K562 (cell line): Measurements from ENCODE around the gene C19orf67. TPM values are rescaled to one million over a fixed set of nuclear protein-coding genes. Genes with fewer than 3 reads are reported as not detected.

Source experiments
- ATAC-seq: fragments of 200-7000 bp; cut with Tn5 transposase; 3 replicates; pipeline ENCODE4 v1.9.1; 2020; ENCODE audit warnings: moderate library complexity
- BruUV-seq: library from RNA; stranded (reverse); fragments of 400-500 nt; replicated peaks from 2 replicates; lab custom pipeline; 2021; lab: Mats Ljungman, UMichigan
- CTCF ChIA-PET: fragments of 300-600 bp; formaldehyde crosslinking; extraction: SDS; loops from one replicate; lab custom pipeline; 2021; ENCODE audit warnings: low intra/inter-chr PET ratio; lab: Yijun Ruan, JAX
- POLR2A ChIA-PET: fragments of 300-600, 350-650 bp; sonication (Branson Sonifier 250); formaldehyde crosslinking; extraction: SDS; loops from one replicate; lab custom pipeline; 2021; ENCODE audit warnings: antibody characterized with exemption, inconsistent platforms; lab: Yijun Ruan, JAX
- DNase-seq, 4 experiments: peaks; one replicate each; pipeline versions ENCODE4 v3.0.0 to v3.0.0-alpha.2; 2011 to 2018; ENCODE audit warnings: low spot score in 3 of 4, mixed read lengths in 3 of 4; ENCODE audit errors: extremely low read depth in 1 of 4
- FAIRE-seq: peaks from 2 replicates; lab custom pipeline; 2011; peaks lifted over from hg19 to GRCh38; lab: Jason Lieb, UNC
- H2AFZ ChIP-seq: 2 replicates; pipeline ENCODE4 v1.6.0; 2011; ENCODE audit warnings: low read depth, low read length, control low read depth, inconsistent platforms
- H3K27ac ChIP-seq: fragments of 200-600 bp; 3 replicates; pipeline ENCODE4 v1.8.0; 2011; ENCODE audit warnings: low read depth, mild to moderate bottlenecking, control low read depth, inconsistent platforms, low read length, moderate library complexity, mixed read lengths; ENCODE audit errors: extremely low read depth
- H3K27me3 ChIP-seq, 2 experiments: fragments of 300-600 bp in 1 of 2; 2 replicates in 1 of 2; 3 replicates in 1 of 2; pipeline versions ENCODE4 v1.6.0 to v1.8.0; 2011; ENCODE audit warnings: inconsistent platforms in 2 of 2, low read length in 2 of 2, mild to moderate bottlenecking in 1 of 2, mixed read lengths in 1 of 2, moderate library complexity in 1 of 2; ENCODE audit not compliant: control insufficient read depth in 2 of 2, insufficient read depth in 2 of 2
- H3K36me3 ChIP-seq: fragments of 300-600 bp; 3 replicates; pipeline ENCODE4 v1.8.0; 2011; ENCODE audit warnings: mild to moderate bottlenecking, low read length, inconsistent platforms; ENCODE audit not compliant: control insufficient read depth, insufficient read depth
- H3K4me1 ChIP-seq, 2 experiments: fragments of 200-600 bp in 1 of 2; replicated peaks in 1 of 2; 2 replicates in 1 of 2; 3 replicates in 1 of 2; pipeline versions ENCODE4 v1.5.1 to v1.8.0; 2011; ENCODE audit warnings: inconsistent platforms in 2 of 2, low read length in 2 of 2, mild to moderate bottlenecking in 1 of 2, mixed read lengths in 1 of 2, moderate library complexity in 1 of 2; ENCODE audit not compliant: control insufficient read depth in 2 of 2, insufficient read depth in 2 of 2
- H3K4me2 ChIP-seq: 2 replicates; pipeline ENCODE4 v1.6.1; 2011; ENCODE audit warnings: low read length, control low read depth, inconsistent platforms, mixed read lengths; ENCODE audit not compliant: insufficient read depth
- H3K4me3 ChIP-seq: fragments of 200-600 bp; sonication (generic), shearing (Covaris generic); 2 replicates; pipeline ENCODE4 v1.5.1; 2016; ENCODE audit warnings: control low read depth, inconsistent platforms
- H3K79me2 ChIP-seq: fragments of 200-600 bp; 3 replicates; pipeline ENCODE4 v1.8.0; 2011; ENCODE audit warnings: low read length, inconsistent platforms; ENCODE audit not compliant: control insufficient read depth, insufficient read depth
- H3K9ac ChIP-seq, 2 experiments: 2 replicates each; pipeline versions ENCODE4 v1.6.0 to v1.6.1; 2011; ENCODE audit warnings: low read depth in 2 of 2, low read length in 2 of 2, control low read depth in 1 of 2, inconsistent platforms in 1 of 2, mild to moderate bottlenecking in 1 of 2, mixed read lengths in 1 of 2; ENCODE audit not compliant: insufficient read depth in 1 of 2
- H3K9me1 ChIP-seq: one replicate; pipeline ENCODE4 v1.6.0; 2011; ENCODE audit warnings: inconsistent platforms, mild to moderate bottlenecking, low read length, moderate library complexity; ENCODE audit not compliant: control insufficient read depth, insufficient read depth
- H3K9me3 ChIP-seq: replicated peaks from 2 replicates; pipeline ENCODE4 v1.5.1; 2011; ENCODE audit warnings: low read depth, low read length, inconsistent platforms; ENCODE audit not compliant: control insufficient read depth, insufficient read depth
- H4K20me1 ChIP-seq: replicated peaks from 2 replicates; pipeline ENCODE4 v1.6.1; 2011; ENCODE audit warnings: low read length, inconsistent platforms, mixed read lengths; ENCODE audit not compliant: control insufficient read depth, insufficient read depth
- BCOR ChIP-seq: fragments of 450-650 bp; IDR thresholded peaks from 2 replicates; pipeline ENCODE4 v1.6.1; 2016
- BRD9 ChIP-seq: fragments of 450-650 bp; IDR thresholded peaks from 2 replicates; pipeline ENCODE4 v1.6.1; 2018; ENCODE audit warnings: low read depth; ENCODE audit not compliant: partially characterized antibody
- CAMTA2 ChIP-seq: fragments of 250-450 bp; sonication (Bioruptor Pico); conservative IDR thresholded peaks from 2 replicates; pipeline ENCODE4 v1.5.1; 2022
- CBX1 ChIP-seq: sonication (generic); IDR thresholded peaks from 2 replicates; pipeline ENCODE4 v1.6.1; 2016; ENCODE audit warnings: antibody characterized with exemption, low read depth, mild to moderate bottlenecking
- CHD4 ChIP-seq: fragments of 200-600 bp; sonication (generic); IDR thresholded peaks from 3 replicates; pipeline ENCODE4 v1.6.1; 2012; ENCODE audit warnings: low read depth, mild to moderate bottlenecking, mixed read lengths, low read length, inconsistent platforms; ENCODE audit not compliant: insufficient read depth, insufficient replicate concordance, poor library complexity, severe bottlenecking
- ESRRB ChIP-seq: fragments of 250-450 bp; sonication (Bioruptor Pico); IDR thresholded peaks from 2 replicates; pipeline ENCODE4 v1.5.0; 2020; ENCODE audit warnings: mild to moderate bottlenecking, moderate library complexity, borderline replicate concordance
- HDAC1 ChIP-seq, 2 experiments: fragments of 450-650 bp; IDR thresholded peaks; 2 replicates each; pipeline ENCODE4 v1.6.1; 2016 to 2017; ENCODE audit warnings: inconsistent platforms in 1 of 2, mild to moderate bottlenecking in 1 of 2, moderate library complexity in 1 of 2
- HDAC2 ChIP-seq: fragments of 450-650 bp; IDR thresholded peaks from 2 replicates; pipeline ENCODE4 v1.6.1; 2016; ENCODE audit warnings: mild to moderate bottlenecking
- NEUROD1 ChIP-seq: fragments of 150-350 bp; IDR thresholded peaks from 2 replicates; pipeline ENCODE4 v1.6.1; 2014; ENCODE audit warnings: borderline replicate concordance, low read length, low read depth; ENCODE audit not compliant: partially characterized antibody
- NFE2 ChIP-seq: IDR thresholded peaks from 2 replicates; pipeline ENCODE4 v1.6.1; 2014; ENCODE audit warnings: antibody characterized with exemption, low read depth
- POLR2A ChIP-seq: fragments of 450-650 bp; conservative IDR thresholded peaks from 2 replicates; pipeline ENCODE4 v1.6.1; 2016
- PTTG1 ChIP-seq: fragments of 450-650 bp; IDR thresholded peaks from 2 replicates; pipeline ENCODE4 v1.6.1; 2016; ENCODE audit warnings: low read depth, mild to moderate bottlenecking, missing genetic modification characterization, missing compliant biosample characterization
- RBM25 ChIP-seq: fragments of 200-400 bp; formaldehyde crosslinking; IDR thresholded peaks from 2 replicates; pipeline ENCODE4 v1.6.1; 2018; ENCODE audit warnings: low read length, low read depth, moderate library complexity; ENCODE audit not compliant: severe bottlenecking
- REST ChIP-seq, 2 experiments: fragments of 450-650 bp; formaldehyde crosslinking in 1 of 2; IDR thresholded peaks; 2 replicates each; pipeline versions ENCODE4 v1.4.0 to v1.6.1; 2014 to 2020; ENCODE audit warnings: mild to moderate bottlenecking in 2 of 2, borderline replicate concordance in 1 of 2, low read depth in 1 of 2
- SMARCC2 ChIP-seq: fragments of 450-650 bp; IDR thresholded peaks from 2 replicates; pipeline ENCODE4 v1.6.1; 2017; ENCODE audit warnings: antibody characterized with exemption, moderate library complexity, mild to moderate bottlenecking, low read depth
- ZC3H8 ChIP-seq: fragments of 450-650 bp; IDR thresholded peaks from 2 replicates; pipeline ENCODE4 v1.6.1; 2017
- ZNF75A ChIP-seq: fragments of 450-650 bp; formaldehyde crosslinking; IDR thresholded peaks from 2 replicates; pipeline ENCODE4 v1.4.0; 2020; ENCODE audit warnings: mild to moderate bottlenecking
- ZNF785 ChIP-seq: fragments of 250-450 bp; sonication (Bioruptor Pico); IDR thresholded peaks from 2 replicates; pipeline ENCODE4 v1.4.0; 2020; ENCODE audit warnings: mild to moderate bottlenecking
- WGBS: fragments of 100-300 bp; shearing (Covaris generic); methylation state at CpG from one replicate; pipeline ENCODE4 v1.1.6; 2016; ENCODE audit warnings: low coverage, mixed read lengths; ENCODE audit not compliant: insufficient coverage; ENCODE audit errors: missing lambda C conversion rate; 5-methylcytosine and 5-hydroxymethylcytosine counted together
- in situ Hi-C: fragments of 300-500 bp; cut with MboI; formaldehyde crosslinking; loops from 4 replicates; pipeline ENCODE4 v1.15.0; 2018; ENCODE audit warnings: inconsistent platforms, mixed read lengths
- intact Hi-C: fragments of 100-400 bp; cut with micrococcal nuclease; formaldehyde crosslinking; loops from 2 replicates; pipeline ENCODE4 v1.14.2; 2022
- polyA plus RNA-seq, 8 experiments: library from polyadenylated mRNA; depleted of rRNA in 4 of 8; stranded (reverse) in 5 of 8; unstranded in 3 of 8; fragments of >200 nt; fragmentation: Nextera tagmentation in 2 of 8; fragmentation: Illumina TruSeq in 1 of 8; extraction: Ambion mirVana in 2 of 8; extraction: Trizol in 1 of 8; gene quantifications; 2 replicates each; pipeline versions ENCODE4 v1.2.1 to v1.2.3, GENCODE V29; 2011 to 2014; ENCODE audit warnings: inconsistent platforms in 1 of 8, missing spikeins in 1 of 8
- total RNA-seq, 7 experiments: library from RNA; depleted of rRNA in 6 of 7; stranded (reverse); fragments of >200 nt in 6 of 7; fragmentation: Illumina TruSeq in 2 of 7; extraction: Trizol in 2 of 7; gene quantifications; 2 replicates each; pipeline versions ENCODE4 v1.2.1 to v1.2.3, GENCODE V29; 2011 to 2021; ENCODE audit warnings: low replicate concordance in 1 of 7

Gene C19orf67
- total and polyA plus RNA-seq, 9 of the 15 experiments (the other 6 are each of a cell fraction or from before 2014, with no cell fraction given) = 0.29 to 1.8 (median 0.51) TPM; not detected in 3

- DNase-seq (peak in 2 of 4 experiments; percentile 14 to 15), FAIRE-seq (peak; percentile 37), ATAC-seq (no peak)
- H3K79me2 ChIP-seq = peaks cover 7% of the 10 kb centered on the region; the same call in 1 of the 3 replicates
- no peak overlapping the region for H3K9ac ChIP-seq
- no peaks in the 10 kb centered on the region for H3K9me3 ChIP-seq
- no peak overlapping the region for H3K4me3 ChIP-seq
- in situ Hi-C loops (no loop called here), intact Hi-C loops (loop anchor here (10.0 kb wide), 1 partner anchor 79 kb away; the partner anchor contains the start of gene DCAF15)
- CTCF ChIA-PET = no interaction called here
- 100% methylated on average over 2 of the region's 2 CpGs for WGBS
- no peak overlapping the region for H3K4me2 ChIP-seq
- BruUV-seq = TSS peak; percentile 50
- H3K36me3 ChIP-seq = 0 out of 3 replicates have a peak, but pooled peaks cover 2% of the 10 kb centered on the region
- H3K27me3 ChIP-seq = no peaks in the 10 kb centered on the region
- peaks cover 5 to 29% of the 10 kb centered on the region in 2 experiments; a peak in 3 of 5 replicates for H3K4me1 ChIP-seq
- H3K27ac ChIP-seq = no peak overlapping the region
- H4K20me1 ChIP-seq = no peaks in the 10 kb centered on the region
- H2AFZ ChIP-seq = no peak overlapping the region
- POLR2A ChIA-PET = no interaction called here
- no peaks in the 10 kb centered on the region for H3K9me1 ChIP-seq
- TF ChIP-seq REST (IDR thresholded peaks at IDR 0.05; ENCODE audit: borderline replicate concordance) = no peak
- TF ChIP-seq REST (CRISPR knock-in tag; IDR thresholded peaks at IDR 0.05; ENCODE audit: low read depth) = no peak
- peak; percentile 26 for TF ChIP-seq CHD4
- TF ChIP-seq POLR2A = no peak
- no peak for TF ChIP-seq NFE2
- no peak for TF ChIP-seq PTTG1 (tag)
- no peak for TF ChIP-seq CAMTA2 (CRISPR knock-in tag)
- TF ChIP-seq ESRRB = no peak
- TF ChIP-seq HDAC2 = peak; percentile 90
- TF ChIP-seq ZNF785 (CRISPR knock-in tag) = no peak
- TF ChIP-seq CBX1 = peak; percentile 52; the same call in 1 of the 2 replicates
- peak; percentile 99 for TF ChIP-seq RBM25
- no peak for TF ChIP-seq NEUROD1
- TF ChIP-seq ZC3H8 = no peak
- TF ChIP-seq BRD9 = peak; percentile 65
- 0 out of 4 replicates have a peak, but pooled peaks of 1 of the 2 experiments have one; percentile 60 for TF ChIP-seq HDAC1 (IDR thresholded peaks at IDR 0.05)
- no peak for TF ChIP-seq ZNF75A (CRISPR knock-in tag)
- TF ChIP-seq BCOR = peak; percentile 99
- TF ChIP-seq SMARCC2 = no peak
These were observed 51.6 kb downstream of the C19orf67 start for GRCh38 chr19:14033946-14034345.
